Measurements from ENCODE around the gene CTSG. TPM values are rescaled to one million over a fixed set of nuclear protein-coding genes. Genes with fewer than 3 reads are reported as not detected.

The CTSG gene
- total RNA-seq, 4 donors from 2014 or later, result 0.27 to 10.5 (median 1.5) TPM

GRCh38 chr14:24607635-24608514, 31.8 kb upstream of the CTSG start:
- no peak for DNase-seq (ENCODE audit: low spot score in 2 of 2)

GRCh38 chr14:24607081-24607480, 31.0 kb upstream of the CTSG start:
- WGBS, 2 donors, result 73 to 83% methylated on average over 4 of the region's 4 CpGs
- no peak overlapping the region for H3K4me3 ChIP-seq (ENCODE audit: low read depth, poor library complexity, severe bottlenecking)
- intact Hi-C loops (cut with DNase I; ENCODE audit: low total_unique reads), result no loop called here
- TF ChIP-seq POLR2A (IDR thresholded peaks at IDR 0.05) (no peak), CTCF (IDR thresholded peaks at IDR 0.05) (no peak)
- peak in 1 of 2 donors; percentile 65 for DNase-seq (ENCODE audit: low spot score in 2 of 2)

More at GRCh38 chr14:24607635-24608514, 31.8 kb upstream of the CTSG start:
- intact Hi-C loops (cut with DNase I; ENCODE audit: low total_unique reads), result no loop called here
- 79% methylated on average over 8 of the region's 8 CpGs for WGBS, 2 donors
- no peak overlapping the region for H3K4me3 ChIP-seq (ENCODE audit: low read depth, poor library complexity, severe bottlenecking)
- TF ChIP-seq CTCF (IDR thresholded peaks at IDR 0.05) (no peak), POLR2A (IDR thresholded peaks at IDR 0.05) (no peak)

- DNase-seq (ENCODE audit: low spot score in 2 of 2), result no peak
- intact Hi-C loops (cut with DNase I; ENCODE audit: low total_unique reads), result no loop called here
- 56 to 69% methylated on average over 3 of the region's 3 CpGs for WGBS, 2 donors
- TF ChIP-seq POLR2A (IDR thresholded peaks at IDR 0.05) (no peak), CTCF (IDR thresholded peaks at IDR 0.05) (no peak)
- no peak overlapping the region for H3K4me3 ChIP-seq (ENCODE audit: low read depth, poor library complexity, severe bottlenecking)
Measured at GRCh38 chr14:24606297-24606696, 30.2 kb upstream of the CTSG start.

GRCh38 chr14:24605435-24606190, 29.6 kb upstream of the CTSG start:
- WGBS, 2 donors, result 70 to 73% methylated on average over 3 of the region's 3 CpGs
- TF ChIP-seq CTCF (IDR thresholded peaks at IDR 0.05) (no peak), POLR2A (IDR thresholded peaks at IDR 0.05) (no peak)
- DNase-seq (ENCODE audit: low spot score in 2 of 2), result peak in 1 of 2 donors; percentile 83
- no peak overlapping the region for H3K4me3 ChIP-seq (ENCODE audit: low read depth, poor library complexity, severe bottlenecking)
- intact Hi-C loops (cut with DNase I; ENCODE audit: low total_unique reads), result no loop called here

GRCh38 chr14:24597403-24597802, 21.4 kb upstream of the CTSG start:
- no peak for TF ChIP-seq CTCF (IDR thresholded peaks at IDR 0.05)
- TF ChIP-seq POLR2A (IDR thresholded peaks at IDR 0.05), result no peak

More at GRCh38 chr14:24597403-24597802, 21.4 kb upstream of the CTSG start:
- DNase-seq (ENCODE audit: low spot score in 2 of 2), result no peak
- H3K4me3 ChIP-seq (ENCODE audit: low read depth, poor library complexity, severe bottlenecking), result no peak overlapping the region
- intact Hi-C loops (cut with DNase I; ENCODE audit: low total_unique reads), result no loop called here

Measured in lower leg skin (tissue), 4 donors.